HG02981 (cell line): ENCODE data around the gene SNRPB.

Experiments
- ATAC-seq: cut with Tn5 transposase; IDR thresholded peaks from one replicate; pipeline ENCODE4 v1.9.1; 2021; ENCODE audit warnings: mild to moderate bottlenecking, moderate library complexity; ENCODE audit not compliant: unreplicated experiment

Gene SNRPB

DNA sequence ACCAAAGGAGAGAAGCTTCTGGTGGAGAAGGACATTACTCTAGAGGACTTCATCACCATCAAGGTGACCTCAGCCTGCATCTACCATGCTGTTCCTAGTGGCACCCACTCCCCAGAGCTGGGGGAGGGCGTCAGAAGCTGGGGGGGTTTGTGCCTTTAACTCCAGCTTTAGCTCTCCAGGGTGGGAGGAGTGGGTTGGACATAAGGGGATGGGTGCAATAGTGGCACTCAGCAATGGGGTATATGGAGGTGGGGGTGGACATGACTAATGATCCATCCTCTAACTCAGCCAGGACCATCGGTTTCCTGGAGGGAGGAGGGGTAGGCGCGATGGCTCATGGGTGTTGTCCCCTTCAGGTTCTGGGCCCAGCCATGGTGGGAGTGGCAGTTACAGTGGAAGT is 40.1 kb downstream of the SNRPB start:
- no peak for ATAC-seq

DNA sequence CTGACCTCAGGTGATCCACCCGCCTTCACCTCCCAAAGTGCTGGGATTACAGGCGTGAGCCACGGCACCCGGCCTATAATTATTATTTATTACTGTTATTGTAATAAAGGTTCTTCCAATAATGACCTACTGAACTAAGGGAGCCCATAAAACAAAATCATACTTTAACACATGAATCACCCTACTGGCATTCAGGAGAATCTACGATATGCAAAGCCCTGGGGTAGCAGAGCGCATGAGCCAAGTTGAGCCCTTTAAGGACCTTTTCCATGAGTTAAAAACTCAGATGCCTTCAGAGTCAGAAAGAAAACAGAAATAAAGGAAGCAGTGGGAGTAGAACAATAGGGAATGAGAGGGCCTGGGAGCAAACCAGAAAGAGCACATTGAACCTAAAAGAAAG is 41.5 kb downstream of the SNRPB start:
- no peak for ATAC-seq

DNA sequence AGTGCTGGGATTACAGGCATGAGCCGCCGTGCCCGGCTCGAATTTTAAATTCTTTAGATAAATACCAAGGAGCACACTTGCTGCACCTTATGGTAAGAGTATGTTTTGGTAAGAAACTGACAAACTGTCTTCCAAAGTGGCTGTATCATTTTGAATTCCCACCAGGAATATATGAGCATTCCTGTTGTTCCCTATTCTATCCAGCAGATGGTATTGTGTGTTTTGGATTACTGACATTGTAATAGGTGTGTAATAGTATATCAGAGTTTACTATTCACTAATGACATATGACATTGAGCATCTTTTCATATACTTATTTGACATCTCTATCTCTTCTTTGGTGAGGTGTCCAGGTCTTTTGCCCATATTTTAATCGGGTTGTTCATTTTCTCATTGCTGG is 49.3 kb downstream of the SNRPB start:
- ATAC-seq: no peak

DNA sequence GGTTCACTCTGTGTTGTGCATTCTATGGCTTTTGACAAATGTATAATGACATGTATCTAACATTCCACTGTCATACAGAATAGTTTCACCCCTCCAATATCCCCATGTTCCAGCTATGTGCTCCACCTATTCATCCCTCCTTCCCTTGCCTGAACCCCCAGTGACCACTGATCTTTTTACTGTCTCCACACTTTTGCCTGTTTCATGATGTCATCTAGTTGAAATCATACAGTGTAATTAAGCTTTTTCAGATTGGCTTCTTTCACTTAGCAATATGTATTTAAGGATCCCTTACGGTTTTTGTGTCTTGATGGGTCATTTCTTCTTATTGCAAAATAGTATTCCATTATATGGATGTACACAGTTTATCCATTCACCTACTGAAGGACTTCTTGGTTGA is 50.1 kb downstream of the SNRPB start:
- no peak for ATAC-seq

DNA sequence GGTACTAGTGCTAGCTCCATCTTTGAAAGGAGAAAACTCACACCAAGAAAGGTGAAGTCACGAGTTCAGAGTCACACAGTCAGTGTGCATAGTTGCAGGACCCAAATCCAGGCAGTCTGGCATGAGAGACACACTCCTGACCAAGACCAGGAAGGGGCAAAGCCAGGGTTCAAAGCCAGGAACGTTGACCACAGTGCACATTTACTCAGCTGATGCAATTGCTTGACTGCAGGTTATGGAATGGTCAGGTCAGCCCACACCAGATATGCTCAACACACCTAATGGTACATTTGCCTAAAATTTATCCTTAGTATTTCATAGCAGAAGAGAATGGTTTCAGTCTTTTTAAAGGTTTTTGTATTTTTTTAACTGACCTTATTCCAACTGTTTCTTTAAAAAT is 52.2 kb downstream of the SNRPB start:
- ATAC-seq: no peak

DNA sequence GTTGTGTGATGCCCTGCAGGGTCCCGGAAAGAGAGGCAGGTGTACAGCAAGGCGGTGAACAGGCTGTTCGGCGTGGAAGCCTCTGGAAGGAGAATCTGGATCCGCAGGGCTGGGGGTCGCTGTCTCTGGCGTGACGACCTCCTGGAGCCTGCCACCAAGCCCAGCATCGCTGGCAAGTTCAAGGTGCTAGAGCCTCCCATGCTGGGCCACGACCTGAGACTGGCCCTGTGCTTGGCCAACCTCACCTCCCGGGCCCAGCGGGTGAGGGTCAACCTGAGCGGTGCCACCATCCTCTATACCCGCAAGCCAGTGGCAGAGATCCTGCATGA is 53.4 kb downstream of the SNRPB start:
- ATAC-seq: no peak

DNA sequence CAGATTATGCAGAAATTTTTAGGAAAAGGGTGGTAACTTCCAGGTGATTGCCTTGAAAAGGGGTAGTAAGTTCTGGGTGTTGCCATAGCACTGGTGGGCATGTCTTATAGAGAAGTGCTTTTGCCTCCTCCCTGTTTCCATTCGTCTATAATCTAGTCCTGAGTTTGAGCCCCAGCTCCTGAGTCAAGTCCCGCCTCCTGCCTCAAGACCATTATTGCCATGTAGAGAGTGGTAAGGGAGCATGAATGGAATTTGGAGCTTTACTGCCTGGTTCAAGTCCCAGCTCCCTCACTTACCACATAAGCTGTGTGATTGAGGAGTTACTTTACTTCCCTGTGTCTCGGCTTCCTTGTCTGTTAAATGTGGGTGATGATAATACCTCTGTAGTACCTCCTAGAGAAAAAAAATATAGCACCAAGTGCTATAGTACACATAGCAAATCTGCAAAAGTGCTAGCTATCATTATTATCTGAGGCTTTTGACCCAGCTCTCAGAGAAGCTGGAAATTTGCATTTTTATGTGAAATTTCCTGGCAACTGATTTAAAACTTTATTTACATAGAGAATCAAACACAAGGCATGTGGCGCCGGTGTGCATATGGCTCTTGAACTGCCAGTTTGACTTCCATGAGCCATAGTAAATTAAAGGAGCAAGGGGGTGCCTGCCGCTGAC is 53.9 kb downstream of the SNRPB start:
- ATAC-seq: no peak
